HS-5 (cell line): ENCODE measurements around the gene PROS1.

Experiments used
- DNase-seq: peaks from one replicate; pipeline ENCODE4 v3.0.0-alpha.2; 2012; ENCODE audit warnings: low read depth

The PROS1 gene

GRCh38 chr3:93973131-93974126 is at the start of gene PROS1:
Gene PROS1, minus strand, starts transcription at chr3:93973896. Its CDS starts 147 bp downstream, at chr3:93973749.
- DNase-seq: peak; percentile 24

- no peak for DNase-seq
These were observed 46.6 kb upstream of the PROS1 start for GRCh38 chr3:94020293-94020692.

DNA sequence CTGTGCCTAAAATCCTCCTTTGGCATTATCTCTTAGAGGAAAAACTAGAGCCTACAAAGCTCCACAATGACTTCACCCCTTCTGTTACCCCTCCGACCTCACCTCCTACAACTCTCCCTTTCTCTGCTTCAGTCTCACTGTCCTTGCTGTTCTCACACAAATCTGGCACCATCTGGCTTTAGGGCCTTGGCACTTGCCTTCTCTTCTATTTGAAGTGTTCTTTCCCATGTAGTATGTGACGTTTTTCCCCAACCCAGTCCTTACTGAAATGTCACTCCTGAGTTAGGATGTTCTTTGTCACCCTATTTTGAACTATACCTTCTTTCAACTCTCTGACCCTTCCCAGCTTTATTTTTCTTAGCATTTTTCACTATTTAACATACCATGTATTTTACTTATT is 46.0 kb upstream of the PROS1 start:
- DNase-seq: no peak

DNA sequence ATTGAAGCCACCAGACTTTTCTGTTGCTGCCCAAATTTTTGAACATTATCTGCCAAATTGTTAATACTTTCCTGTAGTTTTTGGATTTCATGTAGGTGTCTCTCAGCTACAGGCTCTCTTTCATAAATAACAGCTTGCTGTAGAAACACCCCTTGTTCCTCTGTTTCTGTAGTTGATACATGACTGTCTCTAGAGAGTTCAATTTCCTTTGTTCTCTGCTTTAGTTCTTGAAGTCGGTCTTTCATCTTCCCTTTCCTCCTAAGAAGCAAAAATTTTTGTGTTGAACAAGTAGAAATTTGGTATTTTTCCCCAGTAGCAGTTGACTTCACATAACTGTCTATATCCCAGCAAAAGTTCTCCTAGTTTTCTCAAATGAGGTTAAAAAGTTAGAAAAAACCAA is 41.3 kb upstream of the PROS1 start:
- DNase-seq: no peak

DNA sequence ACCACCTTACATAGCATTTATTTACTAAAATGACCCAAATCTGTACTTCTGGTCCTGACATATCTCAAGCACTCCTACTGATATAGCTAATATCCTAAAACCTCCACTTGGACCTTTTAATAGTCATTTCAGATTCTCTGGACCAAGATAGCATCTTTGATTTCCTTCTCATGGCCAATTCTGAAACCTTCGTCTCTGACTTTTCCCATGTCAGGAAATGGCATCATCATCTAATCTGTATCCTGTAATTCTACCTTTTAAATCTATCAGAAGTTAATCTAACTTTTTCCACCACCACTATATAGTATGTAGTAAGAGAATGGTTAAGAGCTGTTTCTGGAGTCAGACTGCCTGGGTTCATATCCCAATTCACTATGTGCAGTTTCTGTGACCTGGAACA is 38.5 kb upstream of the PROS1 start:
- DNase-seq: no peak

GRCh38 chr3:94011233-94011711 is 37.6 kb upstream of the PROS1 start:
- no peak for DNase-seq

DNA sequence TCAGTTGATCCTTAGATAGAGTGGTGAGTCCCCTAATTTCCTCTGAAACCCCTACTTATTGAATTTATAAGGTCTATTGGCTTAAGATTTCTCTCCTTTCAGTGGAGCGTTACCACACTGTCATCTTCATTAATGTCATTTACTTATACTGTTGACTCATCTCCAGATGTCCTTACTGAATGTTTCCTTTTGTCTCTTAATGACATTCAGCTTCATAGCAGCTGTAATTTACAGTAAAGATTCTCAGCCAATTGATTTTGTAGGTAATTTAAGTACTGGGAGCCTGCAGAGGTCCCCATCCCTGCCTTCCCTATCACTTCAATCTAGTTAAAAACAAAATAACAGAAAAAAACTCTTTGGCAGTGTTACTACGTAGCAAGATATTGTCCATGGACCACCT is 35.9 kb upstream of the PROS1 start:
- DNase-seq: no peak

DNA sequence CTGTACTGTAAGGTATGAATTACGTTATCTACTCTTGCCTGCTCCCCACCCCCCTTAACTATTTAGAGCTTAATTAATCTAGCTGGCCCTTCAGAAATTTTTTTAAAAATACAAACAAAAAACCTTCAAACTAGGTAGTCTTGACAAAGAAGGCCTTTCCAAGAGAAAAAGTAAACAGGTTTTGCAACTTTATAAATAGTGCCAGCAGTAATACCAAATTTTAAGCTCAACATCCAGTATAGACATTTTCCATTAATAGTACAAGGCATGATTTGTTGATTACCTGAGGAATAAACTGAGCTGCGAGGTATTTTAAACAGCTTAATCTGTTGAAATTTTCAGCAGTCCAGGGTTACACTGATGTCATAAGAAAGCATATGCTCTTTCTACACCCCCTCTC is 34.6 kb upstream of the PROS1 start:
- no peak for DNase-seq

DNA sequence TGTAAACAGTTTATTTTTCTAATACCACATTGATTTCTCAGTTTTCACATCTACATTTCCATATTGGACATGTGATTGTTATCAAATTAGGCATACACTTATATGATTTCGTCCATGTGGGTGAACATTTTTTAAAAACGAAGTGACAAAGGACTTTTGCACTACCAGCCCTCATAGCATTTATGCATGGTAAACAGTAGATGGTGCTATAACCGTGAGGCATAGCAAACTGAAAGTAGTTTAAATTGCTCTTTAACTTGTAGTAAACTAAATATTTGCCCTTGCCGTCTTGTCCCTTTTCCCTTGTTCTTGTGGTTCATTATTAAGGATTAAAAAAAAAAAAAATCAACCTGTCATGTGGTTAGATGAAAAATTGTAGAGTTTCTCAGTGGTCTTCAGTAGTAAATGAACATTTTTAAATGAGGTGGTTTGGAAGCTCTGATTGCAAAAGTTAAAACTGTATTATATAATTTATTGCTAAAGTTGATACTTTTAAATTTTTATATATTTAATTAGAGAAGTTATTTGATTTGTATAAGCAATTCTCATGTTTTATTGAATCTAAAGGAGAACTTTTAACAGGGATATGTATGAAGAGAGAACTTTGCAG is 30.7 kb upstream of the PROS1 start:
- peak; percentile 19 for DNase-seq

DNA sequence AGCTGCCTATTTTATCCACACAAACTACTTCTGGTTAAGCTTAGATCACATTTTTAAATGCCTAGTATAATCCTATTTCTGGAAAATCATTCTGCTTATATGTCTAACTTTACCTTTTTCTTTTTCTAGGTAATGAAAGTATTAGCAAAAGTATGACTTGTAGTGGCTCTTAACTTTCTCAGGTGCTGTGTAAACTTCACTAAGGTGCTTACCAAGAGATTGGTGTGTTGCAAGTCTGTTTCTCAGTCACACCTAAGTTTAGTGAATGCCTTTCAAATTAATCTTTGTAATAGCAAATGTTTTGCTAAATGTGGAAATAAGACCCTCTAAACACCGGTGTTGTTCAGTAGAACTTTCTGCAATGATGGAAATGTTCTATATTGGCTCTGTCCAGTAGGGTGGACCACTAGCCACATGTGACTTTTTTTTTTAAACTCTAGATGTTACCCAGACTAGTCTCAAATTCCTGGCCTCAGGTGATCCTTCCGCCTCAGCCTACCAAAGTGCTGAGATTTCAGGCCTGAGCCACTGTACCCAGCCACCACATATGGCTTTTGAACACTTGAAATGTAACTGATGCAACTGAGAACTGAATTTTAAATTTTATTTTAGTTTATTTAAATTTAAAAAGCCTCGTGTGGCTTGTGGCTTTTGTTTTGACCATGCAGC is 28.3 kb upstream of the PROS1 start:
- DNase-seq: no peak

- DNase-seq: no peak
These were observed 27.5 kb upstream of the PROS1 start for GRCh38 chr3:94001191-94001590.

GRCh38 chr3:93994056-93994455 is 20.4 kb upstream of the PROS1 start:
- no peak for DNase-seq

DNA sequence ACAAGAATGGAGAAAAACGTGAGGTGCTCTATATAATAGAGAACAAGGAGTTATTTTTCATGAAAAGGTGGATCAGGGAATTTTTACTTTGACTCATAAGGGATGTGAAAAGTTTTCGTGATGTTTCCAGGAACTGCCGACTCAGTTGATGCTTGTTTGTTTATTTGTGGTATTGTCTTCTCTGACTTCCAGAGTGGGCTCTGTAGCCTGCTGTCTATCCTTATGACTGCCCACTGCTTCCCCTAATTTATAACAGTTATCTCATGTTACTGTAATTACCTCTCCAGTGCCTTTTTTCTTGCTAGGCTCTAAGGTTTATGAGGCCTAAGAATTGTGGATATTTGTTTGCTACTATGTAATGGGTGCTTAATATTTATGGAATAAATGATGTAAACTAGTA is 18.5 kb upstream of the PROS1 start:
- DNase-seq: no peak

DNA sequence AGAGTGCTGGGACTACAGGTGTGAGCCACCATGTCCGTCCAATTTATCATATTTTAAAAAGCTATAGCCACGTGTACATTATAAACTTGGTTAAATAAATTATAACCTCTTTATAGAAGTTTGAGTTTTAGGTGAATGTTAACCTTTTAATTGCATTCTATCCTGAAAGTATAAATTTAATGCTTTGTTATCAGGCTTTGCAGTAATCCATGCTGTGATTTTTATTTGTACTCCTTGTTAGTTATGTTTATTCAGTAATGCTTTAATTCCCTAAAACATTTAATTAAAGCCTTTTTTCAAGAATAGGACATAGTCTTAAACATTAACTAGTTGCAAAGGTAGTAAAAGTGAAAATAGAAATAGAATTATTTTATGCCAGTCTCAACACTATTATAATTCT is 17.9 kb upstream of the PROS1 start:
- DNase-seq: no peak

DNA sequence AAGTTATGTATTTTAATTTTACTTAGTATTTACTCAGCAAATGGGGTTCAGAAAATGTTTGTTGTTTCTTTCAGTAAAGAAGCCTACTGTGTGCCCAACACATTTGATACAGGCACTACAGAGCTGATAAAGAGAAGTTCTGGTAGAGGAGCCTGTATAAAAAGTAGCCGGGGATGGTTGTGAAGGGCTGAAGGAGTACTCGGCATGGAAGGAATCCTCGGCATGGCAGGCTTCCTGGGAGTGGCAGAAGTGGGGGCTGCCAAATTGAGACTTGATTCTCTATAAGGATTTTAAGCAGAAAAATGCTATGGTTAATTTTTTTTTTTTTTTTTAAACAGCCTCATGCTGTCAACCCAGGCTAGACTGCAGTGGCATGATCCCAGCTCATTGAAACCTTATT is 15.5 kb upstream of the PROS1 start:
- DNase-seq: no peak

DNA sequence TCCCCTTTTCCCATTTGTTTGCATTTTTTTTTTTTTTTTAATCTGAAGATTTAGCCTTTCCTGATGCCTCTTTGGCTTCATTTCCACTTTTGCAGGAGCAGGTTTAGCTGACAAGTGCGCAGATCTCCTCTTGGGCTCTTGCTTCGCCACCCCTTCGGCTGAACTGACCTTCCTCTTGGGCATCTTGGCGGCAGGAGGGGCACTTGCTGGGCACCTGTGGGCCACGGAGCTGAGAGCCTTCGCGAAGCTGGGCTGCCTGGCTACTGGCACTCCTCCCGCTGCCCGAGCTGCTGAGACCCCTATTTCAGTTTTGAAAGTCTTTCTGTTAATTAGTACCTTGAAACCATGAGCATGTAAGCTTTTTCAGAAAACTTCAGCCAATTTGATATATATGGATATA is 15.1 kb upstream of the PROS1 start:
- no peak for DNase-seq

DNA sequence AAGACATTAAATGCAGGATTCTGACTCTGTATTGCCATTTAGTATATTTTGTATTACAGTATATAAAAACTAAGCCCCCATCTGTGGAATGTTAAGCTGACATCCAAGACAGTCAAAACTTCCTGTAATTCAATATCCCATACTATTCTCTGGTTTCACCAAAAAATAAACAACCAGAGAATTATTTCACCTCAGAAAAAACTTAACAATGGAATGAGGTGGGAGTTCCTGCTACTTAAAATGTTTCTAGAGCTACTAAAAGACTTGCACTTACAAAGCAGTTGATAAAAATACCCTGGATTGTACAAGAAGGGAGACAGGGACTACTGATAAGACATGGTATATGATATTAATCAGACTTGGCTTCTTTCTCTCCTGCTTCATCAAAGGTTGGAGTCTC is 14.6 kb upstream of the PROS1 start:
- no peak for DNase-seq

- DNase-seq: no peak
These were observed 10.9 kb upstream of the PROS1 start for GRCh38 chr3:93984618-93985017.

DNA sequence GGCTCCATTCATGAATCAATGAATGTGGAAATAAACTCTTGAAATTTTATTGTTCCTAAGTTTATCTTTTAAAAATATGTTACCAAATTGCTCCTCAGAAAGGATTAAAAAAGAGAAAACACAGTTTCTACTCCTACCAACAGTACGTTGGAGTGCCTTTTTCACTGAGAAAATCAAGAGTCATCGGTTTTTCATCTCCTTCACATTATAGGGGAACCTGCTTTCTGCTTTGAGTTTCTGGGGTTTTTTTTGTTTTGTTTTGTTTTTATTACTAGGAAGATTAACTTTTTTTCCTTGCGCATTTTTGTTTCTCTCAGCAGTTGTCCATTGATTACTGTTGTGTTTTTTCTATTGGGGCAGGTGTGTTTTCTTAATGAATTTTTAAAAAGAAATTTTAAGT is 9.7 kb upstream of the PROS1 start:
- no peak for DNase-seq

DNA sequence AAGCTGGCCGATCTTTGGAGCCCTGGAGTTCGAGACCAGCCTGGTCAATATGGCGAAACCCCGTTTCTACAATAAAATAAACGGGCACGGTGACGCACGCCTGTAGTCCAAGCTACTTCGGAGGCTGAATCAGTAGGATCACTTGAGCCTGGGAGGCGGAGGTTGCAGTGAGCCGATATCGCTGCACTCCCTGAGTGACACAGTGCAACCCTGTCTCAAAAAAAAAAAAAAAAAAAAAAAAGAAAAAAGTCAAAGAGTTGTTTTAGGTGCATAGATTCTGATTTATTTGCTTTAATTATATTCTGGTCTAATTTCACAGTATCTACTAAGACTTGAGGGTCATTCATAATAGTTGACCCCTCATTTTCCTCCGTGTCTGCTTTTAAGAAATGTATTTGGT is 8.0 kb upstream of the PROS1 start:
- DNase-seq: no peak

DNA sequence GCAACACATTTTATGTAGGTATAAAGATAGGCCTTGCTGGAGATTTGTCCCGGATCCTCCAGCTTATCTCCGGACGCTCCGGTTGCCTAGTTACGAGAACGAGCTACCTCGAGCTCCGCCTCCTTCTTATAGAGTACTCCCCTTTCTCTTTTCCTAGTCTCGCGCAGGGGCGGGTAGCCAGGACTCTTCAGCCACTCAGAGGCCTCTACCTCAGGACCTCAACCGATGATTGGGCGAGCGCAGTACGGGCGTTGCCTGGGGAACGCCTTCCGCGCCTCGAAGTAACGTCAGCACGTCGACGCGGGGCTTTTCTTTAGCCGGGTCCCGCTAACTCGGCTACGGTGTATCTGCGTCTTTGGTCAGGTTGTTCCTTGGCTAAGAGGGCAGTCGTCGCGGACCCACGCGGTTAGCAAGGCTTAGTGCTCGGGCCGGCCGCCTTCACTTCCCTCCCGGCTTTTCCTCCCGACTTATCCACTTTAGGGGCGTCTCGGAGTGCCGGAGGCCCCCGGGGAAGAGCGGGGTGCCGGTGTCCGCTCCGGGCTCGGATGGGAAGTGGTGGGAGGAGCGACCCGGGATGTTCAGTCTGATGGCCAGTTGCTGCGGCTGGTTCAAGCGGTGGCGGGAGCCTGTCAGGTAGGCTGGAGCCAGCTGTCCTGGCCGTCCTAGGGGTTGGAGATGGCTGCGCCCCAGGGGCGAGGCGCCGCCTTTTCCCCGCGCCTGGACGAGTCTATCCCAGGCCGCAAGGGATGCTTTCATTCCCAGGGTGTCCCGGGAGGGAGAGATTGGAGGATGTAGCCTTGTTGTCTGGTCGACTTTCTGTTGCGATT is 6.4 kb upstream of the PROS1 start, which contains the start of gene ARL13B:
Gene ARL13B, plus strand, starts transcription at position 306 of the 827 bp plus-strand sequence. Its CDS starts 269 bp downstream, at position 575.
- DNase-seq: peak; percentile 94

GRCh38 chr3:93969997-93970396 is 3.7 kb downstream of the PROS1 start:
- no peak for DNase-seq
